ENCODE data around the gene ELOVL6. TPM values are rescaled to one million over a fixed set of nuclear protein-coding genes. Genes with fewer than 3 reads are reported as not detected.
"Not testable (repeated sequence)": the region's sequence is repeated elsewhere in the genome, so short reads cannot be mapped to it uniquely, and the experiment has no call there.

ELOVL6 gene, protein sequence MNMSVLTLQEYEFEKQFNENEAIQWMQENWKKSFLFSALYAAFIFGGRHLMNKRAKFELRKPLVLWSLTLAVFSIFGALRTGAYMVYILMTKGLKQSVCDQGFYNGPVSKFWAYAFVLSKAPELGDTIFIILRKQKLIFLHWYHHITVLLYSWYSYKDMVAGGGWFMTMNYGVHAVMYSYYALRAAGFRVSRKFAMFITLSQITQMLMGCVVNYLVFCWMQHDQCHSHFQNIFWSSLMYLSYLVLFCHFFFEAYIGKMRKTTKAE
- polyA plus RNA-seq, result 14.1 TPM
- long read RNA-seq, donor 1, partial matches to known transcripts, result 0 of 3 reads
- long read RNA-seq, donor 1, other reads (novel, unspliced or antisense), result 0 of 3 reads
- long read RNA-seq, donor 2, full-length matches to known transcripts, result 8 of 8 reads
- long read RNA-seq, donor 2, partial matches to known transcripts, result 0 of 8 reads
- long read RNA-seq, donor 2, other reads (novel, unspliced or antisense), result 0 of 8 reads
- long read RNA-seq, donor 3, transcript ELOVL6-201 (4 exons, 3,090 nt), result major isoform, 5 of 5 reads
- long read RNA-seq, donor 3, partial matches to known transcripts, result 0 of 5 reads
- long read RNA-seq, donor 3, other reads (novel, unspliced or antisense), result 0 of 5 reads
- long read RNA-seq, donor 4, result 0 reads
- long read RNA-seq, donor 5, partial matches to known transcripts, result 0 of 4 reads
- long read RNA-seq, donor 5, other reads (novel, unspliced or antisense), result 0 of 4 reads
- long read RNA-seq, donor 6, partial matches to known transcripts, result 0 of 6 reads
- long read RNA-seq, donor 6, other reads (novel, unspliced or antisense), result 0 of 6 reads
- long read RNA-seq, donor 7, partial matches to known transcripts, result 0 of 2 reads
- long read RNA-seq, donor 7, other reads (novel, unspliced or antisense), result 0 of 2 reads
- long read RNA-seq, donor 8, partial matches to known transcripts, result 0 of 4 reads
- long read RNA-seq, donor 8, other reads (novel, unspliced or antisense), result 0 of 4 reads
- long read RNA-seq, donor 9, partial matches to known transcripts, result 0 of 2 reads
- long read RNA-seq, donor 9, other reads (novel, unspliced or antisense), result 0 of 2 reads
- long read RNA-seq, donor 10, full-length matches to known transcripts, result 7 of 7 reads
- long read RNA-seq, donor 10, partial matches to known transcripts, result 0 of 7 reads
- long read RNA-seq, donor 10, other reads (novel, unspliced or antisense), result 0 of 7 reads
- long read RNA-seq, donor 11, partial matches to known transcripts, result 0 of 2 reads
- long read RNA-seq, donor 11, other reads (novel, unspliced or antisense), result 0 of 2 reads

DNA sequence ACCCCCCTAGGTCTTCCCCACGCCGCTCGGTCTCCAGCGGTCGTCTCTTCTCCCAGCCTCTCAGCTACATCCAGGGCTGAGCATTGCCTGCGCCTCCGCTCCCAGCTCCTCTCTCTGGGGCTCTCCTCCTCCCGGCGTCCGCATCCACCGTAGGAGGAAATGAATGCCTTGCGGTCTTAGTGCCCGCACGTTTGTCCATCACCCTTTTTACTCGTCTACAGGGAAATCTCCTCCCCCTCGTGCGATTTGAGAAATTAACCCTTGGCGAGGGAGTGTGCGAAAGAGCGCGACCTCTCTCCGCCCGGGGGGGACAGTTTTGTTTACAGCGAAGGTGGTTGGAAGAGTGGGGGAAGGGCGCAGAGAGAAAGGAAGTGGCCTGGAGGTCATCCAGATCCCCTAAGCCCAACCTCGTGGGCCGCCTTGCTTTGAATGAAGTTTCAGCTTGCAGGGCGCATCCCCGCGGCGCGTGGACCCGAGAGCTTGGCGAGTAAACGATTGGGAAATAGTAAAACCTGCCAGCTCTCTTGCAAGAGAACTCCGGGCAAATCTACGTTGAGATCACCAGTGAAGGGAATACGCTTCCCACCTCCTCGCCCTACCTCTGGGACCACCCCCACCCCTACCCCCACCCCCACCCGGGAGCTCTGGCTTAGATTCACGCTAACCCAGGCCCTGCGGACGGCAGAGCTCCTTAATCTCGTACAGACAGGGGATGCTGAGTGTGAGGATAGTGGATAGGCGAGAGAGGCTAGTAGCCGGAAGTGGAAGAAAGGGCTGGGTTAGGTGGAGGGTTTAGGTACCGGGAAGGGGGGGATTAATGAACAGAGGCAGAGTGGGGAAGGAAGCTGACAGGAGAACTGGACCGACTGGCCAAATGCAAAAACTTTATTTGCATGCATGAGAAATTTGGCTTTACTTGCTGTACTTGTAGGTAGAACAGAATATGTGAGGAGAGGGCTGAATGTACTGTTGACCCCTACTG lies at the start of gene ELOVL6:
ELOVL6 (minus strand) TSS at position 181 of the 982 bp plus-strand sequence. CDS start 280 bp downstream, outside the sequence.
- H3K9me3 ChIP-seq (ENCODE audit: control insufficient read depth, low read depth, low read length), result no peaks in the 10 kb centered on the region
- no peaks in the 10 kb centered on the region for H3K27me3 ChIP-seq (ENCODE audit: control insufficient read depth, insufficient read depth, low read length)
- H3K36me3 ChIP-seq (ENCODE audit: control insufficient read depth, insufficient read depth, low read length), result no peaks in the 10 kb centered on the region
- H3K27ac ChIP-seq (ENCODE audit: low read length), result peak within 1 kb of the TSS; percentile 80
- DNase-seq, result peak; percentile 43 to 76
- no CpG with 5 or more reads among the region's 48 CpGs for WGBS (ENCODE audit: insufficient coverage, low lambda C conversion rate)
- H3K4me1 ChIP-seq (ENCODE audit: control insufficient read depth, insufficient read depth, low read length), result peaks cover 14% of the 10 kb centered on the region
- H3K4me3 ChIP-seq (ENCODE audit: low read length), result peak within 1 kb of the TSS; percentile 83

DNA sequence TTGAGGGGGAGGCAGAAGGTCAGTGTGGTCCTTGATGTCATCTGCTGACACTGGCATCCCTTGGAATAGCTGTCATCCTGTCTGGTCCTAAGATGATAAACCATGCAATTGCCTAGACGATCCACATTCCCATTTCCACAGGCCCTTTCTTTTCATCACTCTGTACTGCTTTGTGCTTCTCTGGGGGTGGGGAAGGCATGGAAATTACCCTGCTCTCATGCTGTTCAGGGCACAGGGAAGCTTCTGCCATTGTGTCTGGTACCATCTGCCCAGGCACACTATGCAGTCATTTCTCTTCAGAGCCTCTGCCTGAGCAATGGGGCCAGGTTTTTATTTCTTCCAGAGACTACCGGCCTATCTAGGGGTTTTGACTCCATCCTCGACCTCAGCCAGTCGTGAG lies 49.7 kb upstream of the ELOVL6 start:
- no peaks in the 10 kb centered on the region for H3K36me3 ChIP-seq (ENCODE audit: control insufficient read depth, insufficient read depth, low read length)
- DNase-seq, result no peak
- H3K4me3 ChIP-seq (ENCODE audit: low read length), result no peak overlapping the region
- no peaks in the 10 kb centered on the region for H3K27me3 ChIP-seq (ENCODE audit: control insufficient read depth, insufficient read depth, low read length)
- no peaks in the 10 kb centered on the region for H3K9me3 ChIP-seq (ENCODE audit: control insufficient read depth, low read depth, low read length)
- no peaks in the 10 kb centered on the region for H3K4me1 ChIP-seq (ENCODE audit: control insufficient read depth, insufficient read depth, low read length)
- H3K27ac ChIP-seq (ENCODE audit: low read length), result no peak overlapping the region
- WGBS (ENCODE audit: insufficient coverage, low lambda C conversion rate), result 100% methylated on average over 1 of the region's 4 CpGs

GRCh38 chr4:110247591-110247990 lies 49.2 kb upstream of the ELOVL6 start:
- Histone ChIP-seq H3K9me3 (ENCODE audit: control insufficient read depth, low read depth, low read length) (no peaks in the 10 kb centered on the region), H3K27ac (ENCODE audit: low read length) (no peak overlapping the region), H3K36me3 (ENCODE audit: control insufficient read depth, insufficient read depth, low read length) (no peaks in the 10 kb centered on the region), H3K27me3 (ENCODE audit: control insufficient read depth, insufficient read depth, low read length) (no peaks in the 10 kb centered on the region), H3K4me3 (ENCODE audit: low read length) (no peak overlapping the region), H3K4me1 (ENCODE audit: control insufficient read depth, insufficient read depth, low read length) (no peaks in the 10 kb centered on the region)
- DNase-seq, result no peak
- WGBS (ENCODE audit: insufficient coverage, low lambda C conversion rate), result no CpG with 5 or more reads among the region's 3 CpGs

DNA sequence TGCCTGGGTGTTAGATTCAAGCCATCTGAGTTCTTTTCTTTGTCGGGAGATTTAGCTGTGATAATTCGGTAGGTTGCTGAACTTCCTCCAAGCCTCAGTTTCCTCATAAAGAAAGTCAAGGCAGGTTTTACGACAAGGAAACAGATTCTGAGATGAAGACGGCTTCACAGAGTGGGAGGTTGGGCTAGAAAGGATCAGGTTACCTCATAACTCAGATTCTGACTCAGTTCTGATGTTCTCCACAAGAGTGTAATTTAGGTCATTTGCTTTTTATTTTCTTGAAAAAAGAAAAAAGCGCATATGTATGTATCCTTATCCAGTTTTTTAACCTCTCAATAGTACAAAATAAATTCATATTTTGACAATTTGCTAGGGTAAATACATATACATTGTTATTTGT lies 47.2 kb upstream of the ELOVL6 start:
- no peak for DNase-seq
- Histone ChIP-seq H3K27me3 (ENCODE audit: control insufficient read depth, insufficient read depth, low read length) (no peaks in the 10 kb centered on the region), H3K27ac (ENCODE audit: low read length) (no peak overlapping the region), H3K4me1 (ENCODE audit: control insufficient read depth, insufficient read depth, low read length) (no peaks in the 10 kb centered on the region), H3K36me3 (ENCODE audit: control insufficient read depth, insufficient read depth, low read length) (no peaks in the 10 kb centered on the region), H3K4me3 (ENCODE audit: low read length) (no peak overlapping the region), H3K9me3 (ENCODE audit: control insufficient read depth, low read depth, low read length) (no peaks in the 10 kb centered on the region)
- WGBS (ENCODE audit: insufficient coverage, low lambda C conversion rate), result no CpG with 5 or more reads among the region's 5 CpGs

- H3K4me1 ChIP-seq (ENCODE audit: control insufficient read depth, insufficient read depth, low read length), result no peaks in the 10 kb centered on the region
- no peaks in the 10 kb centered on the region for H3K9me3 ChIP-seq (ENCODE audit: control insufficient read depth, low read depth, low read length)
- H3K36me3 ChIP-seq (ENCODE audit: control insufficient read depth, insufficient read depth, low read length), result no peaks in the 10 kb centered on the region
- no CpG with 5 or more reads among the region's 1 CpG for WGBS (ENCODE audit: insufficient coverage, low lambda C conversion rate)
- no peak overlapping the region for H3K27ac ChIP-seq (ENCODE audit: low read length)
- H3K4me3 ChIP-seq (ENCODE audit: low read length), result no peak overlapping the region
- no peak for DNase-seq
- H3K27me3 ChIP-seq (ENCODE audit: control insufficient read depth, insufficient read depth, low read length), result no peaks in the 10 kb centered on the region
Observed at GRCh38 chr4:110236324-110236723, 37.9 kb upstream of the ELOVL6 start.

DNA sequence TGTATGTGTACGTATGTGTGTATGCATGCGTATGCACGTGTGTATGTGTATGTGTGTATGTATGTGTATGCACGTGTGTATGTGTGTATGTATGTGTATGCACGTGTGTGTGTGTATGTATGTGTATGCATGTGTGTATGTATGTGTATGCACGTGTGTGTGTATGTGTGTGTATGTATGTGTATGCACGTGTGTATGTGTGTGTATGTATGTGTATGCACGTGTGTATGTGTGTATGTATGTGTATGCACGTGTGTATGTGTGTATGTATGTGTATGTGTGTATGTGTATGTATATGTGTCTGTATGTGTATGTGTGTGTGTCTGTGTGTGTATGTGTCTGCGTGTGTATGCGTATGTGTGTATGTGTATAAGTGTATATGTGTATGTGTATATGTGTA lies 35.2 kb upstream of the ELOVL6 start:
- H3K4me3 ChIP-seq (ENCODE audit: low read length); DNase-seq; H3K4me1 ChIP-seq (ENCODE audit: control insufficient read depth, insufficient read depth, low read length); H3K27ac ChIP-seq (ENCODE audit: low read length); H3K27me3 ChIP-seq (ENCODE audit: control insufficient read depth, insufficient read depth, low read length); H3K36me3 ChIP-seq (ENCODE audit: control insufficient read depth, insufficient read depth, low read length); H3K9me3 ChIP-seq (ENCODE audit: control insufficient read depth, low read depth, low read length): not testable (repeated sequence)
- WGBS (ENCODE audit: insufficient coverage, low lambda C conversion rate), result 92% methylated on average over 2 of the region's 11 CpGs

DNA sequence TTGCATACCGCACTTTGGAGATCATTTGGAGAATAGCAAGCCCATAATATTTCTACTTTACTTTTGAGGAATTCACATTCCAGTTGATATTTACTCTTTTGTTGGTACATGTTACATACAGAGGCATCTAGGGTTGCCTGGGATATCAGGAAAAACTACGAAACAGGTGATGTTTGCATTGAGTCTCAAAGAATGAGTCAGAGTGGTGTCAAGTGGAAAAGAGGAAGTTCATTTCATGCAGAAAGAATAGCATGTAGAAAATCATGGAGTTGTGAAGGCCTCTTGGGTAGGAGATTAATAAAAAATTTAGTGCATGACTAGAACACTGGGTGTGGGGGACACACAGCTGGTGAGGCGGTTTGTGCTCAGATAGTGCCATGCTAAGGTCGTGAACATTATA lies 33.5 kb upstream of the ELOVL6 start:
- no peak for DNase-seq

GRCh38 chr4:110229266-110229665 lies 30.9 kb upstream of the ELOVL6 start:
- no CpG with 5 or more reads among the region's 2 CpGs for WGBS (ENCODE audit: insufficient coverage, low lambda C conversion rate)
- Histone ChIP-seq H3K36me3 (ENCODE audit: control insufficient read depth, insufficient read depth, low read length) (no peaks in the 10 kb centered on the region), H3K27me3 (ENCODE audit: control insufficient read depth, insufficient read depth, low read length) (no peaks in the 10 kb centered on the region), H3K9me3 (ENCODE audit: control insufficient read depth, low read depth, low read length) (no peaks in the 10 kb centered on the region), H3K27ac (ENCODE audit: low read length) (no peak overlapping the region), H3K4me1 (ENCODE audit: control insufficient read depth, insufficient read depth, low read length) (no peaks in the 10 kb centered on the region), H3K4me3 (ENCODE audit: low read length) (no peak overlapping the region)
- DNase-seq, result no peak

More for the DNA sequence above, 33.5 kb upstream of the ELOVL6 start:
- no peaks in the 10 kb centered on the region for H3K36me3 ChIP-seq (ENCODE audit: control insufficient read depth, insufficient read depth, low read length)
- H3K9me3 ChIP-seq (ENCODE audit: control insufficient read depth, low read depth, low read length), result no peaks in the 10 kb centered on the region
- H3K4me3 ChIP-seq (ENCODE audit: low read length), result no peak overlapping the region
- 79% methylated on average over 2 of the region's 4 CpGs for WGBS (ENCODE audit: insufficient coverage, low lambda C conversion rate)
- no peaks in the 10 kb centered on the region for H3K27me3 ChIP-seq (ENCODE audit: control insufficient read depth, insufficient read depth, low read length)
- H3K4me1 ChIP-seq (ENCODE audit: control insufficient read depth, insufficient read depth, low read length), result no peaks in the 10 kb centered on the region
- no peak overlapping the region for H3K27ac ChIP-seq (ENCODE audit: low read length)

GRCh38 chr4:110224812-110225211 lies 26.4 kb upstream of the ELOVL6 start:
- no peaks in the 10 kb centered on the region for H3K36me3 ChIP-seq (ENCODE audit: control insufficient read depth, insufficient read depth, low read length)
- no peak for DNase-seq
- H3K4me1 ChIP-seq (ENCODE audit: control insufficient read depth, insufficient read depth, low read length), result no peaks in the 10 kb centered on the region
- WGBS (ENCODE audit: insufficient coverage, low lambda C conversion rate), result no CpG with 5 or more reads among the region's 4 CpGs
- no peaks in the 10 kb centered on the region for H3K9me3 ChIP-seq (ENCODE audit: control insufficient read depth, low read depth, low read length)
- no peak overlapping the region for H3K27ac ChIP-seq (ENCODE audit: low read length)
- H3K27me3 ChIP-seq (ENCODE audit: control insufficient read depth, insufficient read depth, low read length), result no peaks in the 10 kb centered on the region
- H3K4me3 ChIP-seq (ENCODE audit: low read length), result no peak overlapping the region

Data from large intestine (tissue), 12 donors.